OCI-LY1 (cell line): ENCODE data around the gene BBS9.

Experiments used
- CTCF ChIP-seq: fragments of 200-600 bp; sonication (generic), shearing (Covaris generic); IDR thresholded peaks from 2 replicates; pipeline ENCODE4 v1.5.1; 2017; ENCODE audit warnings: mild to moderate bottlenecking, antibody characterized with exemption, low read length, moderate library complexity, mixed read lengths
- EZH2 ChIP-seq: fragments of 200-600 bp; sonication (generic), shearing (Covaris generic); IDR thresholded peaks from 2 replicates; pipeline ENCODE4 v1.8.0; 2017; ENCODE audit warnings: borderline replicate concordance, mixed run types, mild to moderate bottlenecking, antibody characterized with exemption, low read length, moderate library complexity, mixed read lengths

GRCh38 chr7:33183504-33183903 is 54.1 kb downstream of the BBS9 start:
- TF ChIP-seq CTCF, result no peak
- no peak for TF ChIP-seq EZH2
